CD4-positive, alpha-beta T cell (primary cell): Measurements from ENCODE around the gene TBRG1. TPM values are rescaled to one million over a fixed set of nuclear protein-coding genes. Genes with fewer than 3 reads are reported as not detected.

Source experiments
- ATAC-seq: fragments of 200-7000 bp; cut with Tn5 transposase; one replicate; pipeline ENCODE4 v1.10.0; 2022; ENCODE audit warnings: mild to moderate bottlenecking; ENCODE audit not compliant: poor library complexity
- CTCF ChIA-PET: fragments of 350-600 bp; sonication (Branson Sonifier 250); formaldehyde crosslinking; loops from one replicate; lab custom pipeline; 2021; ENCODE audit warnings: antibody characterized with exemption, inconsistent platforms; lab: Charles Lee
- POLR2A ChIA-PET: fragments of 350-600 bp; sonication (Branson Sonifier 250); formaldehyde crosslinking; loops from one replicate; lab custom pipeline; 2021; ENCODE audit warnings: antibody characterized with exemption, inconsistent platforms; lab: Charles Lee
- DNase-seq, 14 experiments: peaks; one replicate each; pipeline ENCODE4 v3.0.0-alpha.2; 2013 to 2020; ENCODE audit warnings: mixed read lengths in 2 of 14
- H3K27ac ChIP-seq, 2 donors: one replicate each; pipeline versions ENCODE4 v1.5.1 to v1.7.0; 2013; ENCODE audit warnings: low read length in 2 of 2, low read depth in 1 of 2, mild to moderate bottlenecking in 1 of 2
- H3K27me3 ChIP-seq, 2 experiments: 1 replicate in 1 of 2; 2 replicates in 1 of 2; pipeline versions ENCODE4 v1.6.1 to v1.7.0; 2013; ENCODE audit warnings: low read length in 2 of 2, control low read depth in 1 of 2, mild to moderate bottlenecking in 1 of 2, moderate library complexity in 1 of 2; ENCODE audit not compliant: insufficient read depth in 2 of 2, control insufficient read depth in 1 of 2
- H3K36me3 ChIP-seq: one replicate; pipeline ENCODE4 v1.6.1; 2013; ENCODE audit warnings: low read length, control low read depth; ENCODE audit not compliant: insufficient read depth
- H3K4me1 ChIP-seq: one replicate; pipeline ENCODE4 v1.6.1; 2013; ENCODE audit warnings: low read length, control low read depth; ENCODE audit not compliant: insufficient read depth
- H3K4me3 ChIP-seq: one replicate; pipeline ENCODE4 v1.5.1; 2013; ENCODE audit warnings: mild to moderate bottlenecking, low read length, moderate library complexity
- H3K9me3 ChIP-seq, 2 experiments: 1 replicate in 1 of 2; 2 replicates in 1 of 2; pipeline versions ENCODE4 v1.6.1 to v1.7.0; 2013; ENCODE audit warnings: low read length in 2 of 2, mild to moderate bottlenecking in 2 of 2, control low read depth in 1 of 2, moderate library complexity in 1 of 2; ENCODE audit not compliant: control insufficient read depth in 1 of 2, insufficient read depth in 1 of 2
- H3K27ac Mint-ChIP-seq: one replicate; pipeline ENCODE4 v1.8.0; 2020; ENCODE audit warnings: mixed read lengths
- H3K27me3 Mint-ChIP-seq: one replicate; pipeline ENCODE4 v1.8.0; 2021; ENCODE audit warnings: mixed read lengths
- H3K36me3 Mint-ChIP-seq: one replicate; pipeline ENCODE4 v1.8.0; 2021; ENCODE audit warnings: low read depth, mixed read lengths
- H3K4me1 Mint-ChIP-seq: one replicate; pipeline ENCODE4 v1.8.0; 2021; ENCODE audit warnings: low read depth, mixed read lengths
- H3K4me3 Mint-ChIP-seq: one replicate; pipeline ENCODE4 v1.8.0; 2020; ENCODE audit warnings: mild to moderate bottlenecking, mixed read lengths
- H3K9me3 Mint-ChIP-seq: one replicate; pipeline ENCODE4 v1.8.0; 2020; ENCODE audit warnings: mixed read lengths
- CTCF ChIP-seq: fragments of 200-600 bp; IDR thresholded peaks from one replicate; pipeline ENCODE4 v1.8.0; 2022; ENCODE audit warnings: antibody characterized with exemption, mild to moderate bottlenecking
- intact Hi-C, 2 experiments: fragments of 100-400 bp; cut with DNase I in 1 of 2; cut with micrococcal nuclease in 1 of 2; formaldehyde crosslinking; loops; one replicate each; pipeline versions ENCODE4 v1.15.1 to v1.9.0; 2023 to 2025; cut with DNase I, micrococcal nuclease
- total RNA-seq, 174 experiments: library from RNA in 2 of 174; stranded (reverse) in 2 of 174; gene quantifications; one replicate each; pipeline ENCODE4 v1.2.3 and lab custom pipeline; 2021 to 2026

Gene TBRG1
- total RNA-seq, 2 experiments from 2014 or later, result 62.4 to 65.9 TPM

- Mint-ChIP-seq H3K27ac (peak overlapping the region; percentile 96), H3K27me3 (peaks cover 7% of the 10 kb centered on the region), H3K4me3 (peak overlapping the region; percentile 97), H3K36me3 (peaks cover 60% of the 10 kb centered on the region), H3K9me3 (no peaks in the 10 kb centered on the region), H3K4me1 (peaks cover 49% of the 10 kb centered on the region)
- H3K27me3 ChIP-seq, result no peaks in the 10 kb centered on the region
- intact Hi-C loops, result loop anchor here (2.0 to 10.0 kb wide), 4 partner anchors 327 to 1441 kb away; partner anchors contain the start of genes CCDC15 (in 1 of the 2), CDON (in 1 of the 2) and TMEM218 (in 1 of the 2)
- peak overlapping the region; percentile 83 for H3K4me3 ChIP-seq
- ChIA-PET CTCF (interaction anchor here (0.8 to 3.4 kb wide), 3 partner anchors 20 to 252 kb away, joined by 3 to 13 read pairs (median 4); no protein-coding TSS in a partner anchor), POLR2A (interaction anchor here (1.1 to 1.8 kb wide), 4 partner anchors 26 to 488 kb away, joined by 3 to 11 read pairs (median 3); partner anchors contain the start of genes MSANTD2 and TMEM218)
- no peak for ATAC-seq
- peak overlapping the region in 1 of 2 donors; percentile 90 for H3K27ac ChIP-seq
- no peaks in the 10 kb centered on the region for H3K9me3 ChIP-seq
- peaks cover 40% of the 10 kb centered on the region for H3K36me3 ChIP-seq
- peaks cover 17% of the 10 kb centered on the region for H3K4me1 ChIP-seq
- DNase-seq, result no peak
- no peak for TF ChIP-seq CTCF
Observed at GRCh38 chr11:124623861-124624525, 1.3 kb downstream of the TBRG1 start.

- ChIA-PET POLR2A (no interaction called here), CTCF (no interaction called here)
- TF ChIP-seq CTCF, result no peak
- intact Hi-C loops, result loop anchor here in 1 of 2 experiments (2.0 to 10.0 kb wide), 3 partner anchors 171 to 1439 kb away; partner anchors contain the start of genes CDON, DDX25 and PUS3
- Histone ChIP-seq H3K36me3 (peaks cover 55% of the 10 kb centered on the region), H3K4me1 (peaks cover 17% of the 10 kb centered on the region), H3K9me3 (no peaks in the 10 kb centered on the region), H3K27me3 (no peaks in the 10 kb centered on the region), H3K27ac (no peak overlapping the region), H3K4me3 (no peak overlapping the region)
- H3K27me3 Mint-ChIP-seq, result no peaks in the 10 kb centered on the region
- H3K4me1 Mint-ChIP-seq, result peaks cover 49% of the 10 kb centered on the region
- ATAC-seq (no peak), DNase-seq (no peak)
- peak overlapping the region; percentile 38 for H3K4me3 Mint-ChIP-seq
- peaks cover 71% of the 10 kb centered on the region for H3K36me3 Mint-ChIP-seq
- H3K27ac Mint-ChIP-seq, result peak overlapping the region; percentile 65
- no peaks in the 10 kb centered on the region for H3K9me3 Mint-ChIP-seq
Observed at GRCh38 chr11:124625504-124626168, 3.0 kb downstream of the TBRG1 start.

GRCh38 chr11:124627546-124627945 is 4.9 kb downstream of the TBRG1 start:
- H3K4me1 ChIP-seq, result peaks cover 11% of the 10 kb centered on the region
- peak overlapping the region; percentile 45 for H3K27ac Mint-ChIP-seq
- no peak overlapping the region for H3K4me3 ChIP-seq
- H3K36me3 Mint-ChIP-seq, result peaks cover 87% of the 10 kb centered on the region
- no peak for DNase-seq
- no peak for ATAC-seq
- intact Hi-C loops, result loop anchor here in 1 of 2 experiments (2.0 to 10.0 kb wide), 3 partner anchors 169 to 1437 kb away; partner anchors contain the start of genes CDON, DDX25 and PUS3
- CTCF ChIA-PET, result interaction anchor here (1.4 kb wide), 1 partner anchor 17 kb away, joined by 5 read pairs; no protein-coding TSS in a partner anchor
- H3K27ac ChIP-seq, result no peak overlapping the region
- no peaks in the 10 kb centered on the region for H3K27me3 ChIP-seq
- no peaks in the 10 kb centered on the region for H3K27me3 Mint-ChIP-seq
- peaks cover 43% of the 10 kb centered on the region for H3K4me1 Mint-ChIP-seq
- peaks cover 74% of the 10 kb centered on the region for H3K36me3 ChIP-seq
- TF ChIP-seq CTCF, result no peak
- POLR2A ChIA-PET, result no interaction called here
- H3K9me3 Mint-ChIP-seq, result no peaks in the 10 kb centered on the region
- no peak overlapping the region for H3K4me3 Mint-ChIP-seq
- no peaks in the 10 kb centered on the region for H3K9me3 ChIP-seq
